Fibroblast of the aortic adventitia (primary cell): Measurements from ENCODE around the gene LIMS1. TPM values are rescaled to one million over a fixed set of nuclear protein-coding genes. Genes with fewer than 3 reads are reported as not detected.

Source experiments
- DNase-seq: peaks from one replicate; pipeline ENCODE4 v3.0.0-alpha.2; 2010; ENCODE audit warnings: low read depth
- H3K4me3 ChIP-seq: 2 replicates; pipeline ENCODE4 v1.5.1; 2011; ENCODE audit warnings: low read depth, mild to moderate bottlenecking, control low read depth, low read length, moderate library complexity
- CTCF ChIP-seq: IDR thresholded peaks from 2 replicates; pipeline ENCODE4 v1.5.1; 2011; ENCODE audit warnings: mild to moderate bottlenecking, low read length, control low read depth, inconsistent platforms; ENCODE audit not compliant: insufficient read depth
- total RNA-seq: library from RNA; depleted of rRNA; stranded (reverse); fragments of >200 nt; gene quantifications from 2 replicates; pipeline ENCODE4 v1.2.3, GENCODE V29; 2012; ENCODE audit warnings: low replicate concordance

The LIMS1 gene
- total RNA-seq, 1 donor: 91.2 TPM

- TF ChIP-seq CTCF: no peak
- no peak overlapping the region for H3K4me3 ChIP-seq
- DNase-seq: no peak
Measured at GRCh38 chr2:108615480-108616090, 81.3 kb downstream of the LIMS1 start.

- H3K4me3 ChIP-seq: no peak overlapping the region
- no peak for DNase-seq
- TF ChIP-seq CTCF: no peak
Measured at GRCh38 chr2:108616318-108616717, 82.0 kb downstream of the LIMS1 start.

- no peak overlapping the region for H3K4me3 ChIP-seq
- no peak for TF ChIP-seq CTCF
- DNase-seq: peak; percentile 16
Measured at GRCh38 chr2:108616751-108617161, 82.5 kb downstream of the LIMS1 start.

GRCh38 chr2:108617617-108618016 lies 83.3 kb downstream of the LIMS1 start:
- no peak overlapping the region for H3K4me3 ChIP-seq
- no peak for TF ChIP-seq CTCF
- DNase-seq: no peak

DNA sequence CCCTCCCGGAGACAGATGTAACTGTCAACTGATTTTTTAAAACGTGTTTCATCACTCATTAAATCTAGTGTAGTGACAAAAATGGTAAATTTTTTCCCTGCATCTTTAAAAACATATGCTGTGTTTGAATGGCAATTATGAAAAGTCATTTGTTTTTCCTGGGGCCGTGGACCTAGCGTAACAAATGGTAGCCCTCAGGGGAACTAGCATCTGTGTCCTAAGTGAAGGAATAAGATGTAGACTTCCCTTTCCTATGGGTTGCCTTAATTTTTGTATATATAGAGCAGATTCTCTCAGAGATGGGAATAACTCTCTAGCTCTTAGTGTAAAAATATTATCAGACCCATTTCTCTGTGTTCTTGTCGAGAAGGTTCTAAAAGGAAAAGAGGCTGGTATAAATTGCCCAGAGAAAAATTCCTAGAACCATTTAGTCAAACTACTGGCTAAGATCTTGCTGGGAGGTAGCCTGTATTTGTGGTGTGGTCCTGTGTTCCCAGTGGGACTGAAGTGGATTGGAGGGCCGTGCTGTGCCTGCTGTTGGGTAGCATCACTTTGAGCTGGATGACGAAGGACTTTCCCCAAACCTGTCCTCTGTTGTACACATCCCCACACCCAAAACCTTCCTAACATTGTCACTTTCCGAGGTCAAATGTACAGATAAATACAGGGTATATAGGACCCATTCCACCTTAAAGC lies 85.8 kb downstream of the LIMS1 start:
- H3K4me3 ChIP-seq: no peak overlapping the region
- no peak for DNase-seq
- no peak for TF ChIP-seq CTCF

DNA sequence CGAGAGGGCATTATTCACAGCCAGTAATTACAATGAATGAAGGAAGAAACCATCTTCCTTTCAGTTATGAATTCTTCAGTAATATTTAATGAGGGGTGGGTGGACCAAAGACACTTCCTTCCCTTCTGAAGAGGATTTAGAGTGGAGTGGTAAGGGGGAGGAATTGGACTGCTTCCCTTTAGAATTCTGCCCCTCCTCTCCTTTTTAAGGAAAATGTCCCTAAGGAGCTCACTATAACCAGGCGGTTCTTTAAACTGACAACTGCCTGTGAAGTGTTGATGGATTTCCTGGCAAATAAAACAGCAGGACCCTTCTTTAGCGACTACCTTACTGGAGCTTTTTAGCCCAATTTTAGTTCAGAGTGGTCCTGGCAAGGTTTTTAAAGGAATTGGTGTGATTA lies 86.4 kb downstream of the LIMS1 start:
- H3K4me3 ChIP-seq: no peak overlapping the region
- no peak for DNase-seq
- TF ChIP-seq CTCF: no peak
